Hepatic stellate cell (primary cell): ENCODE results near the gene TCFL5.
A peak's percentile ranks its signal among the peaks of the same experiment; 100 is the strongest.

ENCODE experiments used
- DNase-seq: peaks from one replicate; pipeline ENCODE4 v3.0.0; 2011; ENCODE audit warnings: low spot score

TCFL5 gene

DNA sequence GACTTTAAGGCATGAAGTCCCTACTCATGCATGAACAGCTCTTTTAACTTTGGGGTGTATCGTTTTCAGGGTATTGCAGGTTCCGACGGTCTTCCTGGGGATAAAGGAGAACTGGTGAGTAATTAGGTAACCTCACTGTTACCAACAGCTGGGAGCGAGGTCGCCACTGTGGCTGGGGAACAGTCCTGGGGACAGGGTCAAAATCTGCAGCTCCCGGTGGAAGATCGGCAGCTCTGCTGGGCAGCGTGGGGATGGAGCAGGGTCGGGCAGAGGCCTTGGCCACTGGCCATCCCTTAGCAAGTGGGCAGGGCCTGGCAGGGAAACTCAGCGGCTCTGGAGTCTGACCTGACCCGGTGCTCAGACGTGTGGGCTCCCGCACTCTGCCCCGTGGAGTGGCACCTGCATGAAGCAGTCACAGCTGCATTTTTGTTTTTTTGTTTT lies 28.7 kb downstream of the TCFL5 start:
- DNase-seq, result no peak

DNA sequence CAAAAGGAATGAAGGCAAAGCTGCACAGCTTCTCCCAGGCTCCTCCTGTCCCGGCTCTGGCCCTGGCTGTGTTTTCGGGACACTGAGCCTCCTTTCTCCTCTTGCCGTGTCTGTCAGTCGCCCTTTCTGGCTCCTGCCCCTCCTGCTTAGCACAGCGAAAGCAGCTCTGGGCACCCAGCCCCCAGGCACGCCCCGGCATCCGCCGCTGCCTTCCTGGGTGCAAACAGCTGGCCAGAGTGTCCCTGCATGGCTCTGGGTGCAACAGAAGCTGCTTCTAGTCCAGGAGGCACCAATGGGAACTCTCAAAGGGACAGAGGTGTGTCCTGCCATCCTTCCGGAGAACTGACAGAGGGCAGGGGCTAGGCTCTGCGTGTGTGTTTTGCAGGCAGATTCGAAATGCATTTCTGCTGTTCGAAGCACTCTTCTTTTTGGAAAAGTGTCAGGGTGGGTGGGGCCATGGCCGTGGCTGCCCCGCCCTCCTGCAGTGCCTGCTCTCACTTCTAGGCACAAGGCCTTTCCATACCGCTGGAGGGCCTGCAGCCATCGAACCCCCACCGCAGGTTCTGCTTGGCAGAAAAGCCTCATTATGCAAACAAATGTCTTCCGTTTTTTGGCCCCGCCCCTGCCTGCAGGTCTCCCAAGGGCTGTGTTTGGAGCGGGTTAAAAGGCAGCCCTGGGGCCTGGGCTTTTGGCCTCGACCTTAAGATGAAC lies 29.3 kb downstream of the TCFL5 start:
- DNase-seq, result no peak

DNA sequence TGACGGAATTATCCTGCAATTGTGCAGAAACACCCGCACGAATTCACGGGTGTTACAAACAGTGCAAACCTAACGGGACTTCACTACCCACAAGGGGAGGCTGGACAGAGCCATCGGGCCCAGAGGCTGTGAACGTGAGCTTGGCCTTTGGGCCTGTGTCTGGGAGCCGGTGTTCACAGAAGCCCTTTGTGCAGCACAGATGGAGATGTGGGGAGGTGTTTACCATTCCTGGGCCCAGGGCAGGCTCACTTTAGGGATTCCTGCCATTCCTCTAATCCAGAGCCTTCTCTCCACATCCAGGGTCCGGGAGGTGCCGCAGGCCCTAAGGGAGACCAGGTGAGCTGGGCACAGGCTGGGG lies 29.8 kb downstream of the TCFL5 start:
- DNase-seq, result no peak

- DNase-seq, result no peak
Measured at GRCh38 chr20:62831361-62831788, 30.2 kb downstream of the TCFL5 start.

DNA sequence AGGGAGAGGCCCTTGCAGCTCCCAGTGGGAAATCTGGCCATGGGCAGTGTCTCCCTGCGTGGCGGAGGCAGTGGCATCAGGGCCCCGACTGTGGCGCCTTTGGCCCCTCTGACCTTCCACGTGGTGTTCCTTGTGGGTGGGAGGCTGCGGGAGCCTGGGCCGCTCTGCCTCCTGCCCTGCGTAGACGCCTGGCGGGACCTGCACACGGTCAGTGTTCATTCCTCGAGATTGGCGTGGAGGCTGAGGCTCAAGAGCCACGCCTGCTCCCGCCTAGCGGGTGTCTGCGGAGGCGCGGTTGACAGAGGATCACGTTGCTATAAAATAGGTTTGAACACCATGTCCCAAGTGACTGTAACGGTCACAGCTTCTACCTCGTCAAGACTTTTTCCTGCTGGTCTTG lies 30.8 kb downstream of the TCFL5 start:
- DNase-seq, result no peak

- DNase-seq, result no peak
Measured at GRCh38 chr20:62830251-62830650, 31.4 kb downstream of the TCFL5 start.

DNA sequence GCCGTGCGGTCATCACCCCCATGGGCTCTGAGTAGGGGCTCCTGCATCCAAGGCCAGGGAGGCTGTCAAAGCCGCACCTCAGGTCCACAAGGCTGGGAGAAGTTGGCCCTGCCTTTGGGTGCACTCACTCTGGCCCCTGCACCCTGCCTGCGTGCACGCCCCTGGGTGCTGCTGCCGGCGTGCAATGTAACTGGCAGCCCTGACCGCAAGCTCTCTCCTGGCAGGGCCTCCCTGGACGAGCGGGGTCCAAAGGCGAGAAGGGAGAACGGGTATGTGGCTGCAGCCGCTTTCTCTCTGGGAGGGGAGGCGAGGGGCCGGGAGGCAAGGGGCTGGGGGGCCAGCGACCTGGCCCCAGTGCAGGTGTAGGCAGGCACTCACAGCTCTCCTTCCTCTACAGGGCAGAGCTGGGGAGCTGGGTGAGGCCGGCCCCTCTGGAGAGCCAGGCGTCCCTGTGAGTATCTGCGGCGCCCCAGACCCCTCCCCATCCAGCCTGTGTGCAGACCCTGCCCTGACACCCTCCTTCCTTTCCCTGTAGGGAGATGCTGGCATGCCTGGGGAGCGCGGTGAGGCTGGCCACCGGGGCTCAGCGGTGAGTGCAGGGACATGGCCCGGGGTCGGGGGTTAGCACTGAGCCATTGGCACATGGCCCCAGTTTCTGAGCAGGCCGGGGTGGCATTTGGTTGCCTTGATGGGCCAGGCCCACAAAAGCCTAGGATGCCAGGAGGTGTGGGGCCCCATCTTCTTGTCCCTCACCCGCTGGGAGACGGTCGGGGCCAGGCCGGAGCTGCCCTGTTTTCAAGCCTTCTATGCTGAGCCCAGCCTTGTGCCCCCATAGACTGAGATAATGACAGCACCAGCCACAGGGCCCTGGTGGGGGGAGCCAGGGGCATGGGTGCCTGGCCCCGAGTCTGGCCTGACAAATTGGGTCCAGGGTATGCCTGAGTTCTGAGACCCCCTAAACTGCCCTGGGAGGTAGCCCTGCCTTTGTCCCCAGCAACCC lies 32.1 kb downstream of the TCFL5 start:
- no peak for DNase-seq

GRCh38 chr20:62828511-62829230 lies 33.0 kb downstream of the TCFL5 start:
- no peak for DNase-seq

- no peak for DNase-seq
Measured at GRCh38 chr20:62828051-62828450, 33.6 kb downstream of the TCFL5 start.

- DNase-seq, result no peak
Measured at GRCh38 chr20:62827311-62828038, 34.1 kb downstream of the TCFL5 start.

GRCh38 chr20:62826646-62827310 lies 34.8 kb downstream of the TCFL5 start:
- DNase-seq, result no peak

- no peak for DNase-seq
Measured at GRCh38 chr20:62825986-62826645, 35.5 kb downstream of the TCFL5 start.

GRCh38 chr20:62825333-62825985 lies 36.2 kb downstream of the TCFL5 start:
- DNase-seq, result no peak

- peak; percentile 68 for DNase-seq
Measured at GRCh38 chr20:62824476-62825332, 36.9 kb downstream of the TCFL5 start.

GRCh38 chr20:62823688-62824475 lies 37.7 kb downstream of the TCFL5 start:
- DNase-seq, result no peak

DNA sequence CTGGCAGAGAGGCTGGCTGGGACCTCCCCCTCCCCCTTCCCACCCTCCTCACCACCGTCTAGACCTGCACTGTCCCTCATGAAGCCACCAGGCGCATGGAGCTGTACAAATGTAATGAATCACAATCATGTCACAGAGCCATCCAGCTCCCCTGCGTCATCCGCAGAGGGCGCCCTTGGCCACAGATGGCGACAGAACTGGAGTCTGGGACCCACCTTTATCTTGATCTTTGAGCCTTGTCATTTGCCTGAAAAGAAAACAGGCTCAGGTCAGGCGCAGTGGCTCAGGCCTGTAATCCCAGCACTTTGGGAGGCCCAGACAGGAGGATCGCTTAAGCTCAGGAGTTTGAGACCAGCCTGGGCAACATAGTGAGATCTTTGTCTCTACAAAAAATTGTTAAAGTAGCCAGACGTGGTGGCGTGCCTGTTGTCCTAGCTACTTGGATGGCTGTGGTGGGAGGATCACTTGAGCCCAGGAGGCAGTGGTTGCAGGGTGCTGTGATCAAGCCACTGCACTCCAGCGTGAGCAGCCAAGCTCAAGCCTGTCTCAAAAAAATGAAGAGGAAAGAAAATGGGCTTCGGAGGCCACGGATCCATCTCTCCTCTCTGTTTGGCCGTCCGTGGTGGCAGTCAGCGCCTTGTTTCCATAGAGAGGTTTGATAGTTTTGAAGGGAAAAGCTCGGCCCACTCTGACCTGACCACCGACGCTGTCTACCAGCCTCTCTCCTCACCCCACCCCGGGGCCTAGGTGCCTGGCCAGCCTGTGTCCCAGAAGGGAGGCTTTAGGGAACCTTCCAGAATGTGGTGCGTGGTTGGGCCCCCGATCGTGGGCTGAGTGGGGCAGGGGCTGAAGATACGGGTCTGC lies 38.6 kb downstream of the TCFL5 start:
- no peak for DNase-seq

GRCh38 chr20:62822239-62822787 lies 39.3 kb downstream of the TCFL5 start:
- DNase-seq, result no peak
